ENCODE results near the gene MAN2B2.

The MAN2B2 gene

DNA sequence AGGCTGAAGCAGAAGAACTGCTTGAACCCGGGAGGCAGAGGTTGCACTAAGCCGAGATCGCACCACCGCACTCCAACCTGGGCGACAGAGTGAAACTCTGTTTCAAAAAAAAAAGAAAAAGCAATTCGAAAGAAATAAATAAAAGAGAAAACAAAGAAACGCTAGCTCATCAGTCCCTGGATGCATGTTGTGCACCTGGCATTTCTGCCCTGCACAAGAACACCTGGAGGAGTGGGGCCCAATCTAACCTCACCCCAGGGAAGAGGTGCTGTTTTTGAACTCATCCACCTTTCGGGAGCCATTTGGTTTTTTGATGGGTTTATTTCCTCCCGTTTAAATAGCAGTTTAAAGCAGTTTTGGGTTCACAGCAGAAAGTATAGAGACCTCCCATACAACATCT lies 59.8 kb downstream of the MAN2B2 start:
- no peak overlapping the region for H3K27ac ChIP-seq (ENCODE audit: low read length)
- H3K4me3 ChIP-seq (ENCODE audit: low read depth in 1 of 2, low read length in 2 of 2) = no peak overlapping the region
- H3K27me3 ChIP-seq (ENCODE audit: low read depth, low read length) = no peaks in the 10 kb centered on the region
- H3K36me3 ChIP-seq (ENCODE audit: control insufficient read depth in 1 of 2, insufficient read depth in 2 of 2, low read length in 2 of 2) = no peaks in the 10 kb centered on the region
- H3K9me3 ChIP-seq (ENCODE audit: control insufficient read depth in 1 of 2, low read length in 2 of 2) = no peaks in the 10 kb centered on the region
- no peaks in the 10 kb centered on the region for H3K4me1 ChIP-seq (ENCODE audit: control insufficient read depth in 1 of 2, insufficient read depth in 2 of 2, low read length in 2 of 2)

DNA sequence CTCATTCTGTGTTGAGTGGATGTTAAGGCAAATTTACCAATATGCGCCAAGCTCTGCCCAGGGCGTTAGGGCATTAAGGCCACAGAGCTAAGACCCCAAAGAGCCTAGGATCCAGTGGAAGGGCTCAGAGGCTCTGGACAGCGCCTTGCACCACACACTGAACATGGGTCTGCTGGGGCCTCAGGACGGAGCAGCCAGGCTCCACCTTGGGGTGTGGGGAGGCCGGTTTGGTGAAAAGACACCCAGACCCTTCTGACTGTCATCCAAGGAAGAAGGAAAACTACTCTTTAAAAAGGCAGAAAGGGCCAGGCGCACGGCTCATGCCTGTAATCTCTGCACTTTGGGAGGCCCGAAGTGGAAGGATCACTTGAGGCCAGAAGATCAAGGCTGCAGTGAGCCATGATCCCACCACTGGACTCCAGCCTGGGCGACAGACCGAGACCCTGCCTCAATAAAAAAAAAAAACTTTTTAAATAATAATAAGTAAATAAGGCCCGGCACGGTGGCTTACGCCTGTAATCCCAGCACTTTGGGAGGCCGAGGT lies 64.2 kb downstream of the MAN2B2 start:
- no peak overlapping the region for H3K27ac ChIP-seq (ENCODE audit: low read length)
- H3K27me3 ChIP-seq (ENCODE audit: low read depth, low read length) = no peaks in the 10 kb centered on the region
- H3K4me1 ChIP-seq (ENCODE audit: control insufficient read depth in 1 of 2, insufficient read depth in 2 of 2, low read length in 2 of 2) = peaks cover 17 to 26% of the 10 kb centered on the region in 2 donors
- H3K9me3 ChIP-seq (ENCODE audit: control insufficient read depth in 1 of 2, low read length in 2 of 2) = no peaks in the 10 kb centered on the region
- H3K4me3 ChIP-seq (ENCODE audit: low read depth in 1 of 2, low read length in 2 of 2) = no peak overlapping the region
- H3K36me3 ChIP-seq (ENCODE audit: control insufficient read depth in 1 of 2, insufficient read depth in 2 of 2, low read length in 2 of 2) = peaks cover 19 to 20% of the 10 kb centered on the region in 2 donors

DNA sequence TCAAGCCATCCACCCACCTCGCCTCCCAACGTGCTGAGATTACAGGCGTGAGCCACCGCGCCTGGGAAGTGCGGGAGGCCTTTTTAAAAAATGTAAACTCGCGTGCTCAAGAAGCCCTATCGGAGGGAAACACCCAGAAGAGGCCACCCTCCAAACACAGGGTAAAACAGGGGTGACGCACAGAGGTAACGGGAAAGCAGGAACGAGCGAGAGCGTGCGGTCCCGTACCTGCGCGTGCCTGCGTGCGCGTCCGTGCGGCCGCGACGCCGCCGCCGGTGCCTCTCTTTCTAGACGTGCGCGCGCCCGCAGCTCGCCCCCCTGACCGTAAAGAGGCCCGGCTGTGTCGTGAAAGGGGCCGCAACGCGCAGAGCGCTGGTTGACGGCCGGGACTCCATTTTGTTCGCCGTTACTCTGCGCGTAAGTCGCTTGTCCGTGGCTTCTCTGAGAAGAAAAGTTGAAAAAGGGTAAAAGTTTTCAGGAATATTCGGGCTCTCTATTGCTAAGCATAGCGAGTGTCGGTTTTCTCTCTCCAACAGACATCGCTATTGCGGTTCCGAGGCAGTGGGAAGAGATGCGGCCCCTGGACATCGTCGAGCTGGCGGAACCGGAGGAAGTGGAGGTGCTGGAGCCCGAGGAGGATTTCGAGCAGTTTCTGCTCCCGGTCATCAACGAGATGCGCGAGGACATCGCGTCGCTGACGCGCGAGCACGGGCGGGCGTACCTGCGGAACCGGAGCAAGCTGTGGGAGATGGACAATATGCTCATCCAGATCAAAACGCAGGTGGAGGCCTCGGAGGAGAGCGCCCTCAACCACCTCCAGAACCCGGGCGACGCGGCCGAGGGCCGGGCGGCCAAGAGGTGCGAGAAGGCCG lies 65.5 kb downstream of the MAN2B2 start, which contains the start of gene MRFAP1:
Gene MRFAP1 (plus strand): TSS at position 394 of the 872 bp plus-strand sequence. CDS start 178 bp downstream, at position 572.
- peak within 1 kb of the TSS; percentile 90 to 97 for H3K4me3 ChIP-seq (ENCODE audit: low read depth in 1 of 2, low read length in 2 of 2)
- H3K9me3 ChIP-seq (ENCODE audit: control insufficient read depth in 1 of 2, low read length in 2 of 2) = no peaks in the 10 kb centered on the region
- H3K27ac ChIP-seq (ENCODE audit: low read length) = peak within 1 kb of the TSS; percentile 98
- H3K4me1 ChIP-seq (ENCODE audit: control insufficient read depth in 1 of 2, insufficient read depth in 2 of 2, low read length in 2 of 2) = peaks cover 17 to 26% of the 10 kb centered on the region in 2 donors
- no peaks in the 10 kb centered on the region for H3K27me3 ChIP-seq (ENCODE audit: low read depth, low read length)
- peaks cover 19 to 20% of the 10 kb centered on the region in 2 donors for H3K36me3 ChIP-seq (ENCODE audit: control insufficient read depth in 1 of 2, insufficient read depth in 2 of 2, low read length in 2 of 2)

DNA sequence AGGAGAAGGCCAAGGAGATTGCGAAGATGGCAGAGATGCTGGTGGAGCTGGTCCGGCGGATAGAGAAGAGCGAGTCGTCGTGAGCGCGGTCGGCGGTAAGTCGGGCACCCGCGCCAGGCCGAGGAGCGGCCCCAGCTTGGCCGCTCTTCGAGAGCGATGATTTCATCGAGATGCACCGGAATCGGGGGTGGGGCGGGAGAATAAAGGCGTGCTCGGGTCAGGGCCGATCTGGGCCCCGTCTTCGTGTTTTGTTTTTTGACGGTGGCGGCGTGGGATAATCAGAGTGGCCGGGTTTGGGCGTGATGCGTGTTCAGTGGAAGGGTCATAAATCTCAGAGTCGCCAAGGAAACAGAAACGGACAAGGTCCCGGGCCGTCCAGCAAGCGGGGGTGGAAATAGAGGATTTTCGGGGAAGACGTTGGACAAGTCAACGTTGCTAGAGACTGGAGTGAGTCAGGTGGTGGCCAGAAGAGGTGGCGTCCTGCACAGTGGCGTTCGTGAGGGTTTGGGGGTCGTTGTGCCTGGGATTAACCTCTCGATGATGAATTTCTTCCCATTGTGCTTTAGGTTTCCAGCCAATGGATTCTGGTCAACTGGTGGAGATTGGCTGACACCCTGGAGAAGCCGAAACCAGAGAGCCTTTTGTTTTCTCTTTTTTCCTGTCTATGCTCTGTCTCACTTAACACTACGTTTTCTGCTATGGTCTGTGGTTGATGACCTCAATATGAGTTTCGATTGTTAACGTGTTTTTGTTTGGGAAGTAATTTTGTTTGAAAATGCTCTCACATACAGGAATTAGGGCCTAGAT lies 66.4 kb downstream of the MAN2B2 start:
- Histone ChIP-seq H3K9me3 (ENCODE audit: control insufficient read depth in 1 of 2, low read length in 2 of 2) (no peaks in the 10 kb centered on the region), H3K27me3 (ENCODE audit: low read depth, low read length) (no peaks in the 10 kb centered on the region), H3K36me3 (ENCODE audit: control insufficient read depth in 1 of 2, insufficient read depth in 2 of 2, low read length in 2 of 2) (peaks cover 19 to 20% of the 10 kb centered on the region in 2 donors), H3K27ac (ENCODE audit: low read length) (peak overlapping the region; percentile 98), H3K4me3 (ENCODE audit: low read depth in 1 of 2, low read length in 2 of 2) (peak overlapping the region; percentile 90 to 97), H3K4me1 (ENCODE audit: control insufficient read depth in 1 of 2, insufficient read depth in 2 of 2, low read length in 2 of 2) (peaks cover 17 to 26% of the 10 kb centered on the region in 2 donors)

DNA sequence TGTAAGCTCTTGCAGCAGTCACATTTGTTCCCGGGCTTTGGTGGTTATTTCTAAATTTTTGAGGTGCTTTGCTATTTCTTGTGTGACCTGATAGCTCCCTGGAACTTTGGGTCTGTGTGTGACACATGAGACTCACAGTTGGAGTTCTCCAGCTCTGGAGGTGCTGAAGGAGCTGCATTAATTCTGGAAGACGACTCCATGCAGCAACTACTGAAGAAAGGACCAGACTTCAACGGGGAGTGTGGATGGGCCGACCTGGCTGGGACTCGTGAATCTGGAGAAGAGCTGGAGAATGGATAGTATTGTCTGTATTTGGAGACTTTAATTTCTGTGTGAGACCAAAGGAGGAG lies 67.0 kb downstream of the MAN2B2 start:
- Histone ChIP-seq H3K4me3 (ENCODE audit: low read depth in 1 of 2, low read length in 2 of 2) (peak overlapping the region; percentile 90 to 97), H3K4me1 (ENCODE audit: control insufficient read depth in 1 of 2, insufficient read depth in 2 of 2, low read length in 2 of 2) (peaks cover 17 to 26% of the 10 kb centered on the region in 2 donors), H3K9me3 (ENCODE audit: control insufficient read depth in 1 of 2, low read length in 2 of 2) (no peaks in the 10 kb centered on the region), H3K27me3 (ENCODE audit: low read depth, low read length) (no peaks in the 10 kb centered on the region), H3K36me3 (ENCODE audit: control insufficient read depth in 1 of 2, insufficient read depth in 2 of 2, low read length in 2 of 2) (peaks cover 19 to 20% of the 10 kb centered on the region in 2 donors), H3K27ac (ENCODE audit: low read length) (peak overlapping the region; percentile 98)

DNA sequence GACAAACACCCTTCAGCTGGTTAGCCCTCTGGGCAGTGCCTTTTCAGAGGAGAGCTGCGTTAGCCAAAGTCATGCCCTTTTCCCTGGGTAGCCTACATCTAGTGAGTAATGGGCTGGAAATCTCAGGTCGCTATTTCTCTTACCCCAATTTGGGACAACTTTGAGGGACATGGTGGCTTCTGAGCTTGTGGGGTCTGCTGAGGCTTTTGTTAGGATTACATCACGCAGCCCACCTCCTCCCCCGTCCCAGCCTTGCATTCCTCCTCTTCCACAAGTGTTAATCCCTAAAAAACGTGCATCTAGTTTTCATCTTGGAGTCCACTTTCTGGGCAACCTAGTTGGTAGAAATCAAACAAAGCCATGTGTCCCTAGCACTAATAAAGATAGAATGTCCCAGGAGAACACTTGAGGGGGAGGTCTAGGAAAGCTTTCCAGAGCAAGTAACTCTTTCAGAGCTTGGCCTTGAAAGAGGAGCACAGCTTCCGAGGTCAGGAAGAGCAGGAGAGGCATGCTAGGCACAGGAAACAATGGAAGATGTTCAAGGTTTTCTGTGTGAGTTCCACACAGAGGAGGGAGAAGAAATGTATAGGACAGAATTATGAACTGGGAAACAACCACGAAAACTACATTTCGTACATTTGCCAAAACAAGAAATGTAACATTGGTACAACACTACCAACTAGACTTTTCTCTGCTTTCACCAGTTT lies 68.3 kb downstream of the MAN2B2 start:
- Histone ChIP-seq H3K27me3 (ENCODE audit: low read depth, low read length) (no peaks in the 10 kb centered on the region), H3K9me3 (ENCODE audit: control insufficient read depth in 1 of 2, low read length in 2 of 2) (no peaks in the 10 kb centered on the region), H3K4me1 (ENCODE audit: control insufficient read depth in 1 of 2, insufficient read depth in 2 of 2, low read length in 2 of 2) (peaks cover 17 to 26% of the 10 kb centered on the region in 2 donors), H3K36me3 (ENCODE audit: control insufficient read depth in 1 of 2, insufficient read depth in 2 of 2, low read length in 2 of 2) (peaks cover 19 to 20% of the 10 kb centered on the region in 2 donors), H3K4me3 (ENCODE audit: low read depth in 1 of 2, low read length in 2 of 2) (peak overlapping the region in 1 of 2 donors; percentile 29), H3K27ac (ENCODE audit: low read length) (no peak overlapping the region)

DNA sequence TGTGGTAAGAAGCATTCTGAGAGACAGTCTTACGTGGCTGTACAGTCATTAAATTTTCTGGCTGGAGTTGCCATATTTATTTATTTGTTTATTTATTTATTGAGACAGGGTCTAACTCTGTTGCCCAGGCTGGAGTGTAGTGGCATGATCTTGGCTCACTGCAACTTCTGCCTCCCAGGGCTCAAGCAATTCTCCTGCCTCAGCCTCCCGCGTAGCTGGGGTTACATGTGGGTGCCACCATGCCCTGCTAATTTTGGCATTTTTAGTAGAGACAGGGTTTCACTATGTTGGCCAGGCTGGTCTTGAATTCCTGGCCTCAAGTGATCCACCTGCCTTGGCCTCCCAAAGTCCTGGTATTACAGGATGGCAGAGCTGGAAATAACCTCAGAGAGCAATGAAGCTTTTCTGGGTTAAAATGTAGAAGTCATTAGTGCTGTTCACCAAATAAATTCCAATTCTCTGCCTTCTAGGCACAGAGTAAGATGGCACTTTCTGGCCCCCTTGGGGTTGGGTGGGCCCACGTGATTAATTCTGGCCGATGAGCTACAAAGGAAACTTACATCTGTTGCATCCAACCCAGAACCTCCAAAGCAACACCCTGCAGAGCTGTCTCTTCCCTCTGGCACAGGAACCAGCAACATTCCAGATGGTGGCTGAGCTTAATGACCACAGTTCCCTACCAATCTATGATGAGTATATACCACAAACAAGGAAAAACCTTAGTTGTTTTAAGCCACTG lies 70.0 kb downstream of the MAN2B2 start:
- Histone ChIP-seq H3K27me3 (ENCODE audit: low read depth, low read length) (no peaks in the 10 kb centered on the region), H3K36me3 (ENCODE audit: control insufficient read depth in 1 of 2, insufficient read depth in 2 of 2, low read length in 2 of 2) (peaks cover 19 to 20% of the 10 kb centered on the region in 2 donors), H3K9me3 (ENCODE audit: control insufficient read depth in 1 of 2, low read length in 2 of 2) (no peaks in the 10 kb centered on the region), H3K4me1 (ENCODE audit: control insufficient read depth in 1 of 2, insufficient read depth in 2 of 2, low read length in 2 of 2) (peaks cover 17 to 26% of the 10 kb centered on the region in 2 donors), H3K27ac (ENCODE audit: low read length) (no peak overlapping the region), H3K4me3 (ENCODE audit: low read depth in 1 of 2, low read length in 2 of 2) (no peak overlapping the region)

DNA sequence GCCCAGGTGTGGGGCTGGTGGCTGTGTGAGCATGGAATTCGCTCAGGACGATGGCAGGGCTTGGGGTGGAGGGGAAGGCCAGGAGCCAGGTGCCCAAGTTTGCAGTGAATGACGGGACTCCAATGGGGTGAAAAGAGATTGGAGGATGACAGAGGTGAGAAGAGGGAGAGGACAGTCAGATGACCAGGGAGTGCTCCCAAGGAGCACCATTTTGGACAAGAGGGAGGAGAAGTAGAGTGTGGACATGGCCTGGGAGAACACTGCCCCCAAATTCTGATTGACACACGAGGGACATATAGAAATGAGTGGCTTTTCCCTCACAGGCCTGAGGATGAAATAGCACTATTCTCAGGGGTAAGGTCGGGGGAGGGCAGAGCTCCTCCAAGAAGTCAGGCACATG lies 72.2 kb downstream of the MAN2B2 start:
- Histone ChIP-seq H3K27ac (ENCODE audit: low read length) (no peak overlapping the region), H3K4me3 (ENCODE audit: low read depth in 1 of 2, low read length in 2 of 2) (no peak overlapping the region), H3K27me3 (ENCODE audit: low read depth, low read length) (no peaks in the 10 kb centered on the region), H3K36me3 (ENCODE audit: control insufficient read depth in 1 of 2, insufficient read depth in 2 of 2, low read length in 2 of 2) (peaks cover 10 to 13% of the 10 kb centered on the region in 2 donors), H3K4me1 (ENCODE audit: control insufficient read depth in 1 of 2, insufficient read depth in 2 of 2, low read length in 2 of 2) (peaks cover 10 to 20% of the 10 kb centered on the region in 2 donors), H3K9me3 (ENCODE audit: control insufficient read depth in 1 of 2, low read length in 2 of 2) (no peaks in the 10 kb centered on the region)

DNA sequence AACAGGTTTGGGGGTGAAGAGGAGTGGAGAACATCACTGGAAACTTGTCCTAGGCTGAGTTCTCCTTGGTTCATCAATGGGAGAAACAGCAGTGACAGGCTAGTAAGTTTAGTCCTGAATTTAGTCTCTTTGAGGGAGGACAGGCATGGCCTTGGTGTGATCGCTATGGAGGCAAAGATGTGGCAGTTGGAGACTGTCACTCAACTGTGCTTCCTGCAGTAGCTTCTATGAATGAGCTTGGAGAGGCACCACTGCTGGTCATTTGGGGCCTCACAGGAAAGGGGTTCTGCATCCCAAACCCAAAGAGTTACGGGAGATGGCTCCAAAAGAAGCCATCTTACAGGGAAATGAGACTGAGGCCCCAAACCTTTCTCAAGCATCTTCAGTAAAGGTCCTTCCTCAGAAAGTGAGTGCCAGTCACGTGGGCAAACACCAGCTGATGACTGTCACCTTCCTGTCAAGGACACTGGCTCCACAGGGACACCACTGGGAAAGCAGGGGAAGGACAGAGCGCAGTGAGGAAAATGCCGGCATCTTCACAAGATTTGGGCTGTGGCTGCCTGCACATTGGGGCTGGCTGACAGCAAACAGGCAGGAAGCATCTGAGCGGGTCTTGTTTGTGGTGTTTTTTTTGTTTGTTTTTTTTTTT lies 72.7 kb downstream of the MAN2B2 start:
- H3K4me1 ChIP-seq (ENCODE audit: control insufficient read depth in 1 of 2, insufficient read depth in 2 of 2, low read length in 2 of 2) = peaks cover 4 to 15% of the 10 kb centered on the region in 2 donors
- peaks cover 5 to 8% of the 10 kb centered on the region in 2 donors for H3K36me3 ChIP-seq (ENCODE audit: control insufficient read depth in 1 of 2, insufficient read depth in 2 of 2, low read length in 2 of 2)
- H3K27me3 ChIP-seq (ENCODE audit: low read depth, low read length) = no peaks in the 10 kb centered on the region
- H3K9me3 ChIP-seq (ENCODE audit: control insufficient read depth in 1 of 2, low read length in 2 of 2) = no peaks in the 10 kb centered on the region
- H3K27ac ChIP-seq (ENCODE audit: low read length) = no peak overlapping the region
- no peak overlapping the region for H3K4me3 ChIP-seq (ENCODE audit: low read depth in 1 of 2, low read length in 2 of 2)

DNA sequence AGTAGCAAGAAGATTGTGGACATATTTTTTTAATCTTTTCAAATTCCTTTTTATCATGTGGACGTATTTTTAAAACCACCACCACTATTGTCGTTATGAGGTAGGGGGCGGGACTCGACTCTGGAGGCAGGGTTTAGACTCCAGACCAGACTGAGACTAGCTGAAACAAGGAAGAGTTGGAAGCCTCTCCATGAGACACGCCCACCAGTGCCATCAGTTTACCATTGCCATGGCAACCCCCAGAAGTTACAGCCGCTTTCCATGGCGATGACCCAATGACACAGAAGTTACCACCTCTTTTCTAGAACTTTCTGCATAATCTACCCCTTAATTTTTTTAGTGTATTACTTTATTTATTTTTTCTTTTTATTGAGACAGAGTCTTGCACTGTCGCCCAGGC lies 74.2 kb downstream of the MAN2B2 start:
- no peaks in the 10 kb centered on the region for H3K9me3 ChIP-seq (ENCODE audit: control insufficient read depth in 1 of 2, low read length in 2 of 2)
- no peaks in the 10 kb centered on the region for H3K4me1 ChIP-seq (ENCODE audit: control insufficient read depth in 1 of 2, insufficient read depth in 2 of 2, low read length in 2 of 2)
- H3K27me3 ChIP-seq (ENCODE audit: low read depth, low read length) = no peaks in the 10 kb centered on the region
- no peaks in the 10 kb centered on the region for H3K36me3 ChIP-seq (ENCODE audit: control insufficient read depth in 1 of 2, insufficient read depth in 2 of 2, low read length in 2 of 2)
- no peak overlapping the region for H3K27ac ChIP-seq (ENCODE audit: low read length)
- no peak overlapping the region for H3K4me3 ChIP-seq (ENCODE audit: low read depth in 1 of 2, low read length in 2 of 2)
